Measurements from ENCODE around the gene LEF1. TPM values are rescaled to one million over a fixed set of nuclear protein-coding genes. Genes with fewer than 3 reads are reported as not detected.

Gene LEF1
- total RNA-seq, 1 donor from 2014 or later, result 4.3 TPM

DNA sequence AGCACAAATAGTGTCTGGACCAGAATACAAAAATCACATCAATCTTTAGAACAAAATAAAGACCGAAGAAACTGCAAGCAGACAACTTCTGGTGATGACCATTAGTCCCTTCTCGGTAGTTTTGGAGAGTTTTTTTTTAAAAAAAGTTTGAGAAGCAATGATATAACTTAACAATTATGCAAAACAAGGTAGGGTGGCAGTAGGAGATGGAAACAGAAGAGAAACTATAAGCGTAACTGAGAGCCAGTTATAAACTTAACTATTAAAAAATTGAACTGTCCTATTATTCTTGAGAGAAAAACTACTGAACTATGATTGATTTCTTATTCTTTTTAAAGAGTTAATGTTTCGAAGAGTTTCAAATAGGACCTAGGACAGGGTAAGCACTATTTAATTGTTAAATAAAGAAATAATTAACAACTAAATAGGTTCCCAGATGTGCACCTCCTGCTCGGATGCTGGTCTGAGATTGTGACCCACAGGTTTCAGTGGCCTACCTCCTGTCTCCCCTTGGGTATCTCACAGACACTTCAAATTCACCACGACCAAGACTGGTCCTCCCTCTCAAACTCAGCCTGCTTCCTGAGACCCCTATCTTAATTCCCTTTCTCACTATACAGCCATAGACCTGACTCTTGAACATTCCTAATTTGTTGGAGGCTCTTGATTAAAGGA is 81.3 kb downstream of the LEF1 start:
- intact Hi-C loops (cut with DNase I), result no loop called here

GRCh38 chr4:108081256-108081655 is 87.5 kb downstream of the LEF1 start:
- no peak for ATAC-seq
- H3K4me1 ChIP-seq, result no peaks in the 10 kb centered on the region
- intact Hi-C loops (cut with DNase I), result no loop called here
- no peak overlapping the region for H3K4me3 ChIP-seq
- no peaks in the 10 kb centered on the region for H3K36me3 ChIP-seq
- H3K27ac ChIP-seq, result no peak overlapping the region
- no peak for TF ChIP-seq CTCF (IDR thresholded peaks at IDR 0.05)
- H3K27me3 ChIP-seq (ENCODE audit: low read depth), result no peaks in the 10 kb centered on the region
- H3K9me3 ChIP-seq, result no peaks in the 10 kb centered on the region
- no peak for DNase-seq

More for the DNA sequence above, 81.3 kb downstream of the LEF1 start:
- no peaks in the 10 kb centered on the region for H3K4me1 ChIP-seq
- no peak for TF ChIP-seq CTCF (IDR thresholded peaks at IDR 0.05)
- H3K27me3 ChIP-seq (ENCODE audit: low read depth), result no peaks in the 10 kb centered on the region
- no peak overlapping the region for H3K27ac ChIP-seq
- H3K9me3 ChIP-seq, result no peaks in the 10 kb centered on the region
- no peak for ATAC-seq
- no peak overlapping the region for H3K4me3 ChIP-seq
- DNase-seq, result no peak
- H3K36me3 ChIP-seq, result no peaks in the 10 kb centered on the region

GRCh38 chr4:108080747-108081146 is 88.0 kb downstream of the LEF1 start:
- intact Hi-C loops (cut with DNase I), result no loop called here
- TF ChIP-seq CTCF (IDR thresholded peaks at IDR 0.05), result no peak
- no peak overlapping the region for H3K27ac ChIP-seq
- H3K4me1 ChIP-seq, result no peaks in the 10 kb centered on the region
- DNase-seq, result no peak
- no peak overlapping the region for H3K4me3 ChIP-seq
- ATAC-seq, result peak in 1 of 2 donors; percentile 27
- no peaks in the 10 kb centered on the region for H3K9me3 ChIP-seq
- H3K36me3 ChIP-seq, result no peaks in the 10 kb centered on the region
- no peaks in the 10 kb centered on the region for H3K27me3 ChIP-seq (ENCODE audit: low read depth)

- no peak for TF ChIP-seq CTCF (IDR thresholded peaks at IDR 0.05)
- ATAC-seq (no peak), DNase-seq (no peak)
- intact Hi-C loops (cut with DNase I), result no loop called here
- Histone ChIP-seq H3K27me3 (ENCODE audit: low read depth) (no peaks in the 10 kb centered on the region), H3K4me1 (no peaks in the 10 kb centered on the region), H3K9me3 (no peaks in the 10 kb centered on the region), H3K27ac (no peak overlapping the region), H3K36me3 (no peaks in the 10 kb centered on the region), H3K4me3 (no peak overlapping the region)
Measured at GRCh38 chr4:108078024-108078733, 90.6 kb downstream of the LEF1 start.

- Histone ChIP-seq H3K9me3 (no peaks in the 10 kb centered on the region), H3K4me1 (no peaks in the 10 kb centered on the region), H3K36me3 (no peaks in the 10 kb centered on the region), H3K4me3 (no peak overlapping the region), H3K27ac (no peak overlapping the region), H3K27me3 (ENCODE audit: low read depth) (no peaks in the 10 kb centered on the region)
- TF ChIP-seq CTCF (IDR thresholded peaks at IDR 0.05), result no peak
- DNase-seq, result no peak
- no peak for ATAC-seq
- intact Hi-C loops (cut with DNase I), result no loop called here
Measured at GRCh38 chr4:108072300-108072699, 96.4 kb downstream of the LEF1 start.
